DOHH2 (cell line): ENCODE measurements around the gene SHROOM3.

Experiments
- H3F3A ChIP-seq: fragments of 200-600 bp; sonication (generic), shearing (Covaris generic); 2 replicates; pipeline ENCODE4 v1.6.0; 2016; ENCODE audit warnings: antibody characterized with exemption, mild to moderate bottlenecking; ENCODE audit not compliant: control insufficient read depth, insufficient read depth
- H3K27ac ChIP-seq: fragments of 200-600 bp; sonication (generic); 2 replicates; pipeline ENCODE4 v1.5.1; 2014; ENCODE audit warnings: low read depth, mild to moderate bottlenecking, low read length, moderate library complexity
- H3K27me3 ChIP-seq: fragments of 200-600 bp; sonication (generic); 2 replicates; pipeline ENCODE4 v1.6.1; 2014; ENCODE audit warnings: mild to moderate bottlenecking, low read length, mixed read lengths; ENCODE audit not compliant: control insufficient read depth
- H3K36me3 ChIP-seq: fragments of 200-600 bp; sonication (generic); 2 replicates; pipeline ENCODE4 v1.6.1; 2014; ENCODE audit warnings: mild to moderate bottlenecking, low read length, moderate library complexity, mixed read lengths; ENCODE audit not compliant: control insufficient read depth
- H3K4me1 ChIP-seq: fragments of 200-600 bp; sonication (generic); 2 replicates; pipeline ENCODE4 v1.6.1; 2014; ENCODE audit warnings: mild to moderate bottlenecking, low read length, mixed read lengths; ENCODE audit not compliant: control insufficient read depth
- H3K4me2 ChIP-seq: fragments of 200-600 bp; sonication (generic); 2 replicates; pipeline ENCODE4 v1.6.0; 2014; ENCODE audit warnings: mild to moderate bottlenecking, low read length, moderate library complexity
- H3K4me3 ChIP-seq: fragments of 200-600 bp; sonication (generic); 2 replicates; pipeline ENCODE4 v1.5.1; 2014; ENCODE audit warnings: mild to moderate bottlenecking, low read length, mixed read lengths
- H3K79me2 ChIP-seq: fragments of 200-600 bp; sonication (generic); 2 replicates; pipeline ENCODE4 v1.6.1; 2014; ENCODE audit warnings: mild to moderate bottlenecking, low read length, mixed read lengths; ENCODE audit not compliant: control insufficient read depth
- H3K9me2 ChIP-seq: fragments of 200-600 bp; sonication (generic); replicated peaks from 2 replicates; pipeline ENCODE4 v1.6.1; 2014; ENCODE audit warnings: mild to moderate bottlenecking, low read length, mixed read lengths; ENCODE audit not compliant: control insufficient read depth
- H3K9me3 ChIP-seq: fragments of 200-600 bp; sonication (generic); 2 replicates; pipeline ENCODE4 v1.6.1; 2014; ENCODE audit warnings: antibody characterized with exemption, low read length, mixed read lengths; ENCODE audit not compliant: control insufficient read depth, insufficient read depth
- H4K20me1 ChIP-seq: fragments of 200-600 bp; sonication (generic); 2 replicates; pipeline ENCODE4 v1.6.0; 2014; ENCODE audit warnings: low read depth, mild to moderate bottlenecking, antibody characterized with exemption, low read length, moderate library complexity; ENCODE audit not compliant: control insufficient read depth, insufficient read depth
- EZH2phosphoT487 ChIP-seq: fragments of 200-600 bp; sonication (generic); IDR thresholded peaks from 2 replicates; pipeline ENCODE4 v1.6.1; 2017; ENCODE audit warnings: borderline replicate concordance, mild to moderate bottlenecking, antibody characterized with exemption, low read length, moderate library complexity, mixed read lengths
- TF ChIP-seq, protein P1 (sequence below): fragments of 200-600 bp; sonication (generic); IDR thresholded peaks from one replicate; pipeline ENCODE4 v1.5.1; 2014; ENCODE audit warnings: antibody characterized with exemption, mild to moderate bottlenecking, low read depth, low read length; ENCODE audit not compliant: poor library complexity, severe bottlenecking

The SHROOM3 gene

DNA sequence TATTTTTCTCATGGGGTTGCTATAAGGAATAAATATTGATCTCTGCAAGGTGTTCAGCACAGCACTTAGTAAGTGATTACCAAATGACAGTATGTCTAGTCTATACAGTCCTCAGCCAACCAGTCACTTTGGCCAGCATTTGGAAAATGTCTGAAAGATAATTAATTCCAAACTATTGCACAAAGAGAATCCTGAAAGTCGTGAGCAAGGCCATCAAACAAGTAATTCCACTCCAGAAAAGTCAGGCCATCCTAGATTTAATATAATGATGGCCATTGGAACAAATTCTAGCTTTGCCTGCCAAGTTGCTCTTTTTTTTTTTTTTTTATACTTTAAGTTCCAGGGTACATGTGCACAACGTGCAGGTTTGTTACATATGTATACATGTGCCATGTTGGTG lies 96.6 kb downstream of the SHROOM3 start:
- Histone ChIP-seq H3K27me3 (0 out of 2 replicates have a peak, but pooled peaks cover 2% of the 10 kb centered on the region), H3K36me3 (no peaks in the 10 kb centered on the region), H3K9me2 (no peaks in the 10 kb centered on the region), H3K79me2 (no peaks in the 10 kb centered on the region), H3K4me2 (no peak overlapping the region), H3K4me3 (no peak overlapping the region), H3K4me1 (no peaks in the 10 kb centered on the region), H3K27ac (no peak overlapping the region), H4K20me1 (no peaks in the 10 kb centered on the region), H3K9me3 (no peaks in the 10 kb centered on the region), H3F3A (no peaks in the 10 kb centered on the region)
- TF ChIP-seq, protein P1, sequence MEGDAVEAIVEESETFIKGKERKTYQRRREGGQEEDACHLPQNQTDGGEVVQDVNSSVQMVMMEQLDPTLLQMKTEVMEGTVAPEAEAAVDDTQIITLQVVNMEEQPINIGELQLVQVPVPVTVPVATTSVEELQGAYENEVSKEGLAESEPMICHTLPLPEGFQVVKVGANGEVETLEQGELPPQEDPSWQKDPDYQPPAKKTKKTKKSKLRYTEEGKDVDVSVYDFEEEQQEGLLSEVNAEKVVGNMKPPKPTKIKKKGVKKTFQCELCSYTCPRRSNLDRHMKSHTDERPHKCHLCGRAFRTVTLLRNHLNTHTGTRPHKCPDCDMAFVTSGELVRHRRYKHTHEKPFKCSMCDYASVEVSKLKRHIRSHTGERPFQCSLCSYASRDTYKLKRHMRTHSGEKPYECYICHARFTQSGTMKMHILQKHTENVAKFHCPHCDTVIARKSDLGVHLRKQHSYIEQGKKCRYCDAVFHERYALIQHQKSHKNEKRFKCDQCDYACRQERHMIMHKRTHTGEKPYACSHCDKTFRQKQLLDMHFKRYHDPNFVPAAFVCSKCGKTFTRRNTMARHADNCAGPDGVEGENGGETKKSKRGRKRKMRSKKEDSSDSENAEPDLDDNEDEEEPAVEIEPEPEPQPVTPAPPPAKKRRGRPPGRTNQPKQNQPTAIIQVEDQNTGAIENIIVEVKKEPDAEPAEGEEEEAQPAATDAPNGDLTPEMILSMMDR: no peak
- no peak for TF ChIP-seq EZH2phosphoT487

DNA sequence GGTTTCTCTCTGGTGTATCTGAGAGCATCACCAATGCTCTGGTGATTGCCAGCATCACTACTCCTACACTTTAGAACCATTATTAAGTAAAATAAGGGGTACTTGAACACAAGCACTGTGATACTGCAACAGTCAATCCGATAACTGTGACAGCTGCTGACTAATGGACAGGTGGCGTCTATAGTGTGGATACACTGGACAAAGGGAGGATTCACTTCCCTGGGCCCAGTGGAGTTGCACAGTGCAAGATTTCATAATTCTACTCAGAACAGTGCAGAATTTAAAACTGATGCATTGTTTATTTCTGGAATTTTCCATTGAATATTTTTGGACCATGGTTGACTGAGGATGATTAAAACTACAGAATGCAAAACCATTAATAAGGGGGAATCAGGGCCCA lies 97.8 kb downstream of the SHROOM3 start:
- TF ChIP-seq, protein P1: no peak
- no peak for TF ChIP-seq EZH2phosphoT487
- no peaks in the 10 kb centered on the region for H3F3A ChIP-seq
- no peaks in the 10 kb centered on the region for H4K20me1 ChIP-seq
- H3K27ac ChIP-seq: no peak overlapping the region
- H3K9me2 ChIP-seq: no peaks in the 10 kb centered on the region
- H3K36me3 ChIP-seq: no peaks in the 10 kb centered on the region
- no peaks in the 10 kb centered on the region for H3K9me3 ChIP-seq
- no peak overlapping the region for H3K4me3 ChIP-seq
- no peaks in the 10 kb centered on the region for H3K4me1 ChIP-seq
- no peaks in the 10 kb centered on the region for H3K79me2 ChIP-seq
- 0 out of 2 replicates have a peak, but pooled peaks cover 2% of the 10 kb centered on the region for H3K27me3 ChIP-seq
- H3K4me2 ChIP-seq: no peak overlapping the region

DNA sequence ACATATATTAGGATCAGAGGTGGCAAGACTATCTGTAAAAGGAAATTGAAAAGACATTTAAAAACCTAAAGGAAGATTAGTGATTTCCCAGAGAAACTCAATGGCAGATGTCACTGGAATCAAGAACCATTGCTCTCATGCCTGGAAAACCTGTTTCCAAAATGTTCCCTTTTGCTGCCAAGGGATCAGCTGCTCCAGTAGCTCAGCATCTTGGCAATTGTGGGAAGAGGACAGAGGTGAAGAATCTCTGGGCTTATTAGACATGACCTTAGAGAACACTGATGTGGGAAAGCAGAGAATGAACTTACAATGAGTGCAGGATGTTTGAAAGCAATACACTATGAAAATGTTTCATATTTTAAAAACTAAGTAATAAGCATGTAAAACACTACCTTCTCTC lies 98.3 kb downstream of the SHROOM3 start:
- TF ChIP-seq, protein P1: no peak
- TF ChIP-seq EZH2phosphoT487: no peak
- no peak overlapping the region for H3K4me3 ChIP-seq
- no peak overlapping the region for H3K4me2 ChIP-seq
- no peaks in the 10 kb centered on the region for H4K20me1 ChIP-seq
- no peaks in the 10 kb centered on the region for H3K9me2 ChIP-seq
- H3K27me3 ChIP-seq: 0 out of 2 replicates have a peak, but pooled peaks cover 2% of the 10 kb centered on the region
- no peak overlapping the region for H3K27ac ChIP-seq
- no peaks in the 10 kb centered on the region for H3F3A ChIP-seq
- H3K9me3 ChIP-seq: no peaks in the 10 kb centered on the region
- no peaks in the 10 kb centered on the region for H3K4me1 ChIP-seq
- no peaks in the 10 kb centered on the region for H3K36me3 ChIP-seq
- H3K79me2 ChIP-seq: no peaks in the 10 kb centered on the region
